ENCODE measurements around the gene SSBP3. TPM values are rescaled to one million over a fixed set of nuclear protein-coding genes. Genes with fewer than 3 reads are reported as not detected.

Gene SSBP3
- total and polyA plus RNA-seq, 9 of the 15 experiments (the other 6 are each of a cell fraction or from before 2014, with no cell fraction given): 8.7 to 108 (median 33.8) TPM

DNA sequence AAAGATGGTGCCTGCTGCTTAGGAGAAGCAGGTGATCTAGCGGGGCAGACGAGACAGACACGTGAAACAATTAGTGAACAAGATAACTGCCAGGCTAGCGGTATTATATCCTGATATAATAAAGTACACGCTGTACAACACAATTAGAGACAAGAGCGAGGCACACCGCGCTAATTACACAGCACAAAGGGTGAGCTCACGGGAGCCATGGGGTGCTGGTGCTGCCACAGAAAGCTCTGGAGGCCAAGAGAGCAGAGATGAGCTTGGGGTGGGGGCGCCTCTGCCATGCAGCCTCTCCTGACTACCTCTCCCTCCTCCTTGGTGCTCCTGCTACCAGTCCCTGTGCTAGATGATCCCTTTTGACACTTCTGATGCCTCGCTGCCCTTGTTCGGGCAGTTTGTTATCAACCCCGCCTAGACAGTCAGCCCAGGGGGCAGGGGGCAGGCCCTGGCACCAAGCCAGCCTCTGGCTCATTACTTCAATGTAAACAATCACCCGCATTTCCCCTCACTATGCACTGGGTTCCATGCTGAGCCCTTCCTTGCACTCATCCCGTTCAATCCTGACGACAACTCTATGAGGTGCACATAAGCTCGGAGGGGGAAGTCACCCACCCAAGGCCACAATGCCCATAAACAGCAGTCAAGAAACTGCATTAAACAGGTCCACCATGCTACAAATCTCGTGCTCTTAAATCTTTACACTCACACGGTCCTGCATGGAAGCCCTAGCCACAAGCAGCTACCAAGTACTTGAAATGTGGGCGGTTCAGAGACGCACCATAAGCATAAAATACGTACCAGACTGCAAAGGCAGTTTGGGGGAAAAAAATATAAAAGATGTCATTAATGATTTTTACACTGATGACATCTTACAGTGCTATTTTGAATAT is 103.0 kb downstream of the SSBP3 start:
- H3K27ac ChIP-seq (ENCODE audit: extremely low read depth, low read depth, low read length): no peak overlapping the region
- H3K9me1 ChIP-seq (ENCODE audit: control insufficient read depth, insufficient read depth, low read length): peaks cover 6% of the 10 kb centered on the region
- no peak overlapping the region for H3K4me3 ChIP-seq
- intact Hi-C loops (cut with micrococcal nuclease) (no loop called here), in situ Hi-C loops (cut with MboI) (loop anchor here (25.0 kb wide), 1 partner anchor 184 kb away; no protein-coding TSS in a partner anchor)
- H3K4me2 ChIP-seq (ENCODE audit: insufficient read depth, low read length): no peak overlapping the region
- ChIA-PET CTCF (ENCODE audit: low intra/inter-chr PET ratio) (no interaction called here), POLR2A (interaction anchor here (1.1 to 1.2 kb wide), 3 partner anchors 9 to 15 kb away, joined by 3 to 6 read pairs (median 4); no protein-coding TSS in a partner anchor)
- H3K4me1 ChIP-seq (replicated peaks in 1 of 2; ENCODE audit: control insufficient read depth in 2 of 2, insufficient read depth in 2 of 2, low read length in 2 of 2): peaks cover 26 to 32% of the 10 kb centered on the region in 2 experiments
- peaks cover 83% of the 10 kb centered on the region for H3K79me2 ChIP-seq (ENCODE audit: control insufficient read depth, insufficient read depth, low read length)
- ATAC-seq (no peak), DNase-seq (ENCODE audit: extremely low read depth in 1 of 4, low spot score in 3 of 4) (no peak), FAIRE-seq (no peak)
- H3K27me3 ChIP-seq (ENCODE audit: control insufficient read depth in 2 of 2, insufficient read depth in 2 of 2, low read length in 2 of 2): no peaks in the 10 kb centered on the region
- H3K9me3 ChIP-seq (replicated peaks; ENCODE audit: control insufficient read depth, insufficient read depth, low read depth, low read length): no peaks in the 10 kb centered on the region
- H3K36me3 ChIP-seq (ENCODE audit: control insufficient read depth, insufficient read depth, low read length): no peaks in the 10 kb centered on the region
- no peak overlapping the region for H2AFZ ChIP-seq (ENCODE audit: low read depth, low read length)
- no TSS peak for BruUV-seq (replicated peaks)
- H3K9ac ChIP-seq (ENCODE audit: insufficient read depth in 1 of 2, low read depth in 2 of 2, low read length in 2 of 2): peak overlapping the region in 1 of 2 experiments; percentile 26; a peak in 1 of 4 replicates
- H4K20me1 ChIP-seq (replicated peaks; ENCODE audit: control insufficient read depth, insufficient read depth, low read length): peaks cover 78% of the 10 kb centered on the region
- WGBS (ENCODE audit: insufficient coverage, low coverage, missing lambda C conversion rate): 73% methylated on average over 22 of the region's 22 CpGs
- no peak for TF ChIP-seq CBX5 (IDR thresholded peaks at IDR 0.05; ENCODE audit: borderline replicate concordance, low read depth)
- TF ChIP-seq, protein P1, sequence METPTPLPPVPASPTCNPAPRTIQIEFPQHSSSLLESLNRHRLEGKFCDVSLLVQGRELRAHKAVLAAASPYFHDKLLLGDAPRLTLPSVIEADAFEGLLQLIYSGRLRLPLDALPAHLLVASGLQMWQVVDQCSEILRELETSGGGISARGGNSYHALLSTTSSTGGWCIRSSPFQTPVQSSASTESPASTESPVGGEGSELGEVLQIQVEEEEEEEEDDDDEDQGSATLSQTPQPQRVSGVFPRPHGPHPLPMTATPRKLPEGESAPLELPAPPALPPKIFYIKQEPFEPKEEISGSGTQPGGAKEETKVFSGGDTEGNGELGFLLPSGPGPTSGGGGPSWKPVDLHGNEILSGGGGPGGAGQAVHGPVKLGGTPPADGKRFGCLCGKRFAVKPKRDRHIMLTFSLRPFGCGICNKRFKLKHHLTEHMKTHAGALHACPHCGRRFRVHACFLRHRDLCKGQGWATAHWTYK (CRISPR knock-in tag; IDR thresholded peaks at IDR 0.05): no peak
- TF ChIP-seq ZFP36 (IDR thresholded peaks at IDR 0.05; ENCODE audit: low read depth, low read length, partially characterized antibody): peak; percentile 57
- TF ChIP-seq, protein P2, sequence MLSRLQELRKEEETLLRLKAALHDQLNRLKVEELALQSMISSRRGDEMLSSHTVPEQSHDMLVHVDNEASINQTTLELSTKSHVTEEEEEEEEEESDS (CRISPR knock-in tag; IDR thresholded peaks at IDR 0.05): no peak
- no peak for TF ChIP-seq ATF6 (CRISPR knock-in tag; IDR thresholded peaks at IDR 0.05)
- 0 out of 2 replicates have a peak, but pooled peaks have one; percentile 9 for TF ChIP-seq EGR1 (conservative IDR thresholded peaks at IDR 0.05)
- TF ChIP-seq NFIC (IDR thresholded peaks at IDR 0.05): peak; percentile 80
- TF ChIP-seq RAD51 (IDR thresholded peaks at IDR 0.05; ENCODE audit: borderline replicate concordance, low read depth): no peak
- no peak for TF ChIP-seq ZBTB12 (CRISPR knock-in tag; IDR thresholded peaks at IDR 0.05)
- no peak for TF ChIP-seq TOE1 (IDR thresholded peaks at IDR 0.05; ENCODE audit: borderline replicate concordance)
- TF ChIP-seq TOE1 (CRISPR knock-in tag; IDR thresholded peaks at IDR 0.05; ENCODE audit: borderline replicate concordance, low read depth): no peak
- no peak for TF ChIP-seq SMARCA4 (IDR thresholded peaks at IDR 0.05)
- TF ChIP-seq RFX5 (IDR thresholded peaks at IDR 0.05; ENCODE audit: low read depth, low read length): no peak
- no peak for TF ChIP-seq CBX8 (IDR thresholded peaks at IDR 0.05; ENCODE audit: borderline replicate concordance, extremely low read depth, low read depth, low read length, poor library complexity, severe bottlenecking)
- TF ChIP-seq ZC3H4 (CRISPR knock-in tag; IDR thresholded peaks at IDR 0.05; ENCODE audit: borderline replicate concordance): no peak
- TF ChIP-seq BRD9 (IDR thresholded peaks at IDR 0.05; ENCODE audit: low read depth, partially characterized antibody): no peak
- TF ChIP-seq TAL1 (IDR thresholded peaks at IDR 0.05): no peak
- no peak for TF ChIP-seq ETV5 (CRISPR knock-in tag; IDR thresholded peaks at IDR 0.05; ENCODE audit: low read depth)
